ENCODE measurements around the gene AGAP1.

AGAP1 gene

GRCh38 chr2:235485362-235485761 is 8.5 kb upstream of the AGAP1 start:
- no peak for DNase-seq (ENCODE audit: low read depth)
- TF ChIP-seq, protein P1, sequence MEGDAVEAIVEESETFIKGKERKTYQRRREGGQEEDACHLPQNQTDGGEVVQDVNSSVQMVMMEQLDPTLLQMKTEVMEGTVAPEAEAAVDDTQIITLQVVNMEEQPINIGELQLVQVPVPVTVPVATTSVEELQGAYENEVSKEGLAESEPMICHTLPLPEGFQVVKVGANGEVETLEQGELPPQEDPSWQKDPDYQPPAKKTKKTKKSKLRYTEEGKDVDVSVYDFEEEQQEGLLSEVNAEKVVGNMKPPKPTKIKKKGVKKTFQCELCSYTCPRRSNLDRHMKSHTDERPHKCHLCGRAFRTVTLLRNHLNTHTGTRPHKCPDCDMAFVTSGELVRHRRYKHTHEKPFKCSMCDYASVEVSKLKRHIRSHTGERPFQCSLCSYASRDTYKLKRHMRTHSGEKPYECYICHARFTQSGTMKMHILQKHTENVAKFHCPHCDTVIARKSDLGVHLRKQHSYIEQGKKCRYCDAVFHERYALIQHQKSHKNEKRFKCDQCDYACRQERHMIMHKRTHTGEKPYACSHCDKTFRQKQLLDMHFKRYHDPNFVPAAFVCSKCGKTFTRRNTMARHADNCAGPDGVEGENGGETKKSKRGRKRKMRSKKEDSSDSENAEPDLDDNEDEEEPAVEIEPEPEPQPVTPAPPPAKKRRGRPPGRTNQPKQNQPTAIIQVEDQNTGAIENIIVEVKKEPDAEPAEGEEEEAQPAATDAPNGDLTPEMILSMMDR (conservative IDR thresholded peaks at IDR 0.05; ENCODE audit: low read depth, low read length): no peak
- H3K4me3 ChIP-seq (ENCODE audit: low read depth, low read length): no peak overlapping the region

DNA sequence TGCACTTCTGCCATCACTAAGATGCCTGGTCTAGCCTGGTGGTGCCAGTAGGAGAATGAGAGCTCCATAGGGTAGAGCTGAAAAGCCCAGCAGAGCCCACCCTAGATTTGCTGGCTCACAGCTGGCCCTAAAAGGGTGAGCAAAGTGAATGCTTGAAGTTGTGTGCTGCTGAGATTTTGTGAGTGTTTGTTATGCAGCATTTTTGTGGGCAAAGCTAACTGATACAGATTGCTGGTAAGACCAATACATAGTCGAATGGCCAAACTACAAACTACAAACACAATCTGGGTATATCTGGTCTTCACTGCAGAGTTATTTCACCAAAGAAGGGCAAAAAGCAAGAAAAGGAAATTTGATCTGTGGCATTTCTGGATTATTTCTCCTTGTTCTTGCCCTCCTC is 7.1 kb upstream of the AGAP1 start:
- TF ChIP-seq, protein P1 (conservative IDR thresholded peaks at IDR 0.05; ENCODE audit: low read depth, low read length): no peak
- no peak for DNase-seq (ENCODE audit: low read depth)

GRCh38 chr2:235489897-235490296 is 3.9 kb upstream of the AGAP1 start:
- no peak overlapping the region for H3K4me3 ChIP-seq (ENCODE audit: low read depth, low read length)
- TF ChIP-seq, protein P1 (conservative IDR thresholded peaks at IDR 0.05; ENCODE audit: low read depth, low read length): no peak
- DNase-seq (ENCODE audit: low read depth): no peak

More for the DNA sequence above, 7.1 kb upstream of the AGAP1 start:
- H3K4me3 ChIP-seq (ENCODE audit: low read depth, low read length): no peak overlapping the region

- TF ChIP-seq, protein P1 (conservative IDR thresholded peaks at IDR 0.05; ENCODE audit: low read depth, low read length): no peak
- DNase-seq (ENCODE audit: low read depth): peak; percentile 63
- peak overlapping the region; percentile 63 for H3K4me3 ChIP-seq (ENCODE audit: low read depth, low read length)
Measured at GRCh38 chr2:235492850-235493344, 946 bp upstream of the AGAP1 start.

DNA sequence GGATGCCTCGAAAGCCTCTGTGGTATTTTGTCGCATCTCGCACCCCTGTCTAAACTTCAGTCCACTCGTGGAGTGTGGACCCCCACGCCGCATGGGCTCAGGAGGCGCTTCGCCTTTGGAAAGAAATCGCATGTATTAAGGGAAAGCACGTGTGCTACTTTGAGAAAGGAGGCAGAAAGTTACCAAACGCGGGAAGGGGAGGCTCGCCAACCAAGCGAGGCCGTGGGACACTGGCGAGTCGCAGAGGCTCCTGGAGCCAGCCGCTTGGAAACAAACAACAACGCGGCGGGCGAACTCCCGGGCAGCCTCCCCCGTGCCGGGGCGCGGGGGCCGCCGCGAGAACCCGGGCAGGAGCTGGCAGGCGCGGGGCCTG is 455 bp upstream of the AGAP1 start:
- H3K4me3 ChIP-seq (ENCODE audit: low read depth, low read length): peak overlapping the region; percentile 63
- DNase-seq (ENCODE audit: low read depth): peak; percentile 59
- TF ChIP-seq, protein P1 (conservative IDR thresholded peaks at IDR 0.05; ENCODE audit: low read depth, low read length): no peak

- peak; percentile 56 for DNase-seq (ENCODE audit: low read depth)
- H3K4me3 ChIP-seq (ENCODE audit: low read depth, low read length): peak overlapping the region; percentile 63
- TF ChIP-seq, protein P1 (conservative IDR thresholded peaks at IDR 0.05; ENCODE audit: low read depth, low read length): no peak
Measured at GRCh38 chr2:235494716-235495372, 1.0 kb downstream of the AGAP1 start.
